ENCODE results near the gene KIAA0930.

DNA sequence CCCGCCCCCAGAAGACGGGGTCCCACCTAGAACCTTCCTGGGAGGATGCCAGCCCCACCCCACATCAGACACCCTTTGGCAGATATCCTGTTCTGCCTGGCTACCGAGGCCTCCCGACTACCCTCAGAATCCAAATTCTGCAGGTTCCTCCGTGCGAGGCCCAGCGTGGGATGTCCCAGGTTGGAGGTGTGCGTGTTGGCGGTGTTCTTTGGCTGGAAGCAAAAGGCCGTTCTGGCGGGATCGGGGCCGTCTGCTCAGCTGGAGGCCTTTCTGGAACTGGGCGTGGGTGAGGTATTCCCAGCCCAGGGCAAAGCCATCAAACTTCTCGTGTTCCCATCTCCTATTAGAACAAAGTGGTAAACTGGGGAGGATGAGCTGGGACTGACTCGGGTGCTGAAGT lies 44.4 kb downstream of the KIAA0930 start:
- TF ChIP-seq POLR2AphosphoS5 (IDR thresholded peaks at IDR 0.05; ENCODE audit: low read depth, low read length) (no peak), POLR2A (IDR thresholded peaks at IDR 0.05; ENCODE audit: low read depth, low read length) (no peak), TAF1 (IDR thresholded peaks at IDR 0.05; ENCODE audit: borderline replicate concordance, low read depth, low read length) (no peak)

Measured in GM12892 (cell line).